Fibroblast of peridontal ligament (primary cell): ENCODE measurements around the gene ACYP2.
"Not testable (repeated sequence)": the region's sequence is repeated elsewhere in the genome, so short reads cannot be mapped to it uniquely, and the experiment has no call there.

Experiments
- DNase-seq: peaks from one replicate; pipeline ENCODE4 v3.0.0-alpha.2; 2010; ENCODE audit errors: extremely low read depth

Gene ACYP2

GRCh38 chr2:54099370-54099769 is 16.0 kb upstream of the ACYP2 start:
- DNase-seq = no peak

- DNase-seq = no peak
Measured at GRCh38 chr2:54099829-54100585, 15.4 kb upstream of the ACYP2 start.

GRCh38 chr2:54100772-54101171 is 14.6 kb upstream of the ACYP2 start:
- no peak for DNase-seq

GRCh38 chr2:54103454-54104314 is 11.7 kb upstream of the ACYP2 start:
- DNase-seq = peak; percentile 61

GRCh38 chr2:54106631-54107454 is 8.6 kb upstream of the ACYP2 start:
- DNase-seq = peak; percentile 72

GRCh38 chr2:54107455-54107764 is 8.0 kb upstream of the ACYP2 start:
- DNase-seq = no peak

- no peak for DNase-seq
Measured at GRCh38 chr2:54107903-54108615, 7.4 kb upstream of the ACYP2 start.

- DNase-seq = no peak
Measured at GRCh38 chr2:54109848-54110247, 5.6 kb upstream of the ACYP2 start.

- DNase-seq = not testable (repeated sequence)
Measured at GRCh38 chr2:54114479-54114878, 936 bp upstream of the ACYP2 start.

GRCh38 chr2:54114936-54115283 is 505 bp upstream of the ACYP2 start:
- DNase-seq = no peak

GRCh38 chr2:54116598-54116997 is 1.2 kb downstream of the ACYP2 start:
- DNase-seq = not testable (repeated sequence)

GRCh38 chr2:54120950-54121349 is 5.5 kb downstream of the ACYP2 start:
- DNase-seq = no peak

GRCh38 chr2:54122171-54122935 is 6.9 kb downstream of the ACYP2 start:
- peak; percentile 20 for DNase-seq

- peak; percentile 61 for DNase-seq
Measured at GRCh38 chr2:54122939-54123338, 7.5 kb downstream of the ACYP2 start.

- not testable (repeated sequence) for DNase-seq
Measured at GRCh38 chr2:54127174-54127573, 11.8 kb downstream of the ACYP2 start.

- DNase-seq = no peak
Measured at GRCh38 chr2:54133056-54133455, 17.6 kb downstream of the ACYP2 start.

GRCh38 chr2:54139210-54139609 is 23.8 kb downstream of the ACYP2 start:
- DNase-seq = peak; percentile 18

- DNase-seq = no peak
Measured at GRCh38 chr2:54143780-54144179, 28.4 kb downstream of the ACYP2 start.

- no peak for DNase-seq
Measured at GRCh38 chr2:54148391-54148790, 33.0 kb downstream of the ACYP2 start.

- DNase-seq = peak; percentile 90
Measured at GRCh38 chr2:54149638-54150441, 34.4 kb downstream of the ACYP2 start.
